Measurements from ENCODE around the gene NDUFAF7.

NDUFAF7 gene

DNA sequence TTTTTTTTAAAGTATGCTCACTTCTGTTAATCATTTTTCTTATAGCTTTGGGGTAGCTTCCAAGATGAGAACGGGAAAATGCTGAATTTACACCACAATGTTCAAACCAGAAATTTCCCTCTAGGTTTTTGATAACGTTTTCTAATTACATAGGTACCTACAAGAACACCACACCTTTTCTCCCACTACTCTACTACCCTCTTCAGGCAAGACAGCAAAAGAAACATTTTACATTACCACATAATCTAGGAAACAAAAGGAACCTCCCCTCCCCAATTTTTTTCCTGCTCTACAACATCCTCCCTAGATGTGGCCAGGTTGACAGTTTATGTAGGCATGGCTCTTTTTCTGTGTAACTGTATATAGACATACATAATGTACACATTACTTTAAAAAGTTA lies 32.4 kb downstream of the NDUFAF7 start:
- H3K9me3 ChIP-seq = no peaks in the 10 kb centered on the region
- no peak overlapping the region for H3K27ac ChIP-seq
- no peak overlapping the region for H3K4me3 ChIP-seq
- TF ChIP-seq, protein P1, sequence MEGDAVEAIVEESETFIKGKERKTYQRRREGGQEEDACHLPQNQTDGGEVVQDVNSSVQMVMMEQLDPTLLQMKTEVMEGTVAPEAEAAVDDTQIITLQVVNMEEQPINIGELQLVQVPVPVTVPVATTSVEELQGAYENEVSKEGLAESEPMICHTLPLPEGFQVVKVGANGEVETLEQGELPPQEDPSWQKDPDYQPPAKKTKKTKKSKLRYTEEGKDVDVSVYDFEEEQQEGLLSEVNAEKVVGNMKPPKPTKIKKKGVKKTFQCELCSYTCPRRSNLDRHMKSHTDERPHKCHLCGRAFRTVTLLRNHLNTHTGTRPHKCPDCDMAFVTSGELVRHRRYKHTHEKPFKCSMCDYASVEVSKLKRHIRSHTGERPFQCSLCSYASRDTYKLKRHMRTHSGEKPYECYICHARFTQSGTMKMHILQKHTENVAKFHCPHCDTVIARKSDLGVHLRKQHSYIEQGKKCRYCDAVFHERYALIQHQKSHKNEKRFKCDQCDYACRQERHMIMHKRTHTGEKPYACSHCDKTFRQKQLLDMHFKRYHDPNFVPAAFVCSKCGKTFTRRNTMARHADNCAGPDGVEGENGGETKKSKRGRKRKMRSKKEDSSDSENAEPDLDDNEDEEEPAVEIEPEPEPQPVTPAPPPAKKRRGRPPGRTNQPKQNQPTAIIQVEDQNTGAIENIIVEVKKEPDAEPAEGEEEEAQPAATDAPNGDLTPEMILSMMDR (IDR thresholded peaks at IDR 0.05) = no peak
- intact Hi-C loops (cut with DNase I; ENCODE audit: low total_unique reads) = no loop called here
- peaks cover 39 to 68% (median 44%) of the 10 kb centered on the region in 3 donors for H3K36me3 ChIP-seq
- no peak for DNase-seq
- H3K27me3 ChIP-seq = no peaks in the 10 kb centered on the region
- no peaks in the 10 kb centered on the region for H3K4me1 ChIP-seq

DNA sequence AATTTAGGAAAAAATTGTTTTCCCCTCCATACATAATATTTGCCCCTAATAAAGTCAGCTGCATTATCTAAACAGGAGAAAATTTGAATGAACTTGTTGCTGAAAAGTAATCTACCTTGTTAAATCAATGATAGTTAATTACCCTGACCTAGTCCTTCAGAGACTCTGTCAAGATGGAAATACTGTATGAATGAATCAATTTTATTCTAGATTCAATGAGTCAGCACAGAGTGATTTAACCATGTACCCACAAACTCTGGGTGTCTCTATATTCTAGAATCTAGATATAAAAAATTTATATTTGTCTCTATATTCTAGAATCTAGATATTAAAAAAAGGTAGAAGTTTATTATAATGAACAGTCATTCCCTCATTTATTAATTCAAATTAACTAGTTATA lies 36.2 kb downstream of the NDUFAF7 start:
- no peak for DNase-seq
- Histone ChIP-seq H3K4me1 (no peaks in the 10 kb centered on the region), H3K4me3 (no peak overlapping the region), H3K27ac (no peak overlapping the region), H3K27me3 (no peaks in the 10 kb centered on the region), H3K9me3 (no peaks in the 10 kb centered on the region), H3K36me3 (peaks cover 48 to 74% (median 50%) of the 10 kb centered on the region in 3 donors)
- intact Hi-C loops (cut with DNase I; ENCODE audit: low total_unique reads) = no loop called here
- TF ChIP-seq, protein P1 (IDR thresholded peaks at IDR 0.05) = no peak

DNA sequence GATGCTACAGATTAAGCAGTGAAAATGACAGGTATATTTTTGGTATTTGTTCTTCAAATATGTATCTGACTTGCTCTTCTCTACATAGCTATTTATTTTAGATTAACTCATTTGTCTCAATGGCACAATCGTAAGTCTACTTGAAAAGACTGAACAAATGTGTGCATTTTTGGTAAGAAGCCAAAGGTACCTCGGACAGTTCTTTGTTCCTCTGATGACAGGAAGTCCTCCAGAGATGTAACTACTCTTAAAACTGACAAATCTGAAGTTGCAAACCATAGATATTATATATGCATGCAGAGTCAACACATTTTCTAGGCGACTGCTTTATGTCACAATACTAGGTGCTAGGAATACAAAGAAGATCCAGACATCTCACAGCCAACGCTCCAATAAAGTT lies 36.7 kb downstream of the NDUFAF7 start:
- H3K36me3 ChIP-seq = peaks cover 48 to 78% (median 54%) of the 10 kb centered on the region in 3 donors
- no peak overlapping the region for H3K4me3 ChIP-seq
- intact Hi-C loops (cut with DNase I; ENCODE audit: low total_unique reads) = no loop called here
- H3K9me3 ChIP-seq = no peaks in the 10 kb centered on the region
- no peaks in the 10 kb centered on the region for H3K27me3 ChIP-seq
- DNase-seq = no peak
- no peak overlapping the region for H3K27ac ChIP-seq
- TF ChIP-seq, protein P1 (IDR thresholded peaks at IDR 0.05) = no peak
- no peaks in the 10 kb centered on the region for H3K4me1 ChIP-seq

DNA sequence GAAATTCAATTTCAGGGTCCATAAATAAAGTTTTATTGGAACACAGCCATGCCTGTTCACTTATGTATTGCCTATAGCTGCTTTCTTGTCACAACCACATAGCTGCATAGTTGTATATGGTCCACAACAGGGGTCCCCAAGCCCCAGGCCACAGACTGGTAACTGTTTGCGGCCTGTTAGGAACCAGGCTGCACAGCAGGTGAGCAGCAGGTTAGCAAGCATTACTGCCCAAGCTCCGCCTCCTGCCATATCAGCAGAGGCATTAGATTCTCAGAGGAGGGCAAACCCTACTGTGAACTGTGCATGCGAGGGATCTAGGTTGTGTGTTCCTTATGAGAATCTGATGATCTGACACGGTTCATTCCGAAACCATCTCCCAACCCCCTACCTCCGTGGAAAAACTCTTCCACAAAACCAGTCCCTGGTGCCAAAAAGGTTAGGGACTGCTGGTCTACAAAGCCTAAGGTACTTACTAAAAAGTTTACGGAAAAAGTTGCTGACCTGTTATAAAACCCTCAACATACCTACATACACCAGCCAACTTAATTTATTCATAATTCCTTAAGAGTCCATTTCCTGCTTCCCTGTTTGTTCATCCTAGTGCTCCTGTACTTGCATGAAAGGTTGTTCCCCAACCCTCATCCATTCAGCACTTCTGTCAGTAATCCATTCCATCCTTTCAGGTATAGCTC lies 40.1 kb downstream of the NDUFAF7 start:
- H3K9me3 ChIP-seq = no peaks in the 10 kb centered on the region
- intact Hi-C loops (cut with DNase I; ENCODE audit: low total_unique reads) = no loop called here
- TF ChIP-seq, protein P1 (IDR thresholded peaks at IDR 0.05) = no peak
- no peak for DNase-seq
- H3K4me3 ChIP-seq = no peak overlapping the region
- H3K4me1 ChIP-seq = no peaks in the 10 kb centered on the region
- no peak overlapping the region for H3K27ac ChIP-seq
- H3K27me3 ChIP-seq = no peaks in the 10 kb centered on the region
- H3K36me3 ChIP-seq = peaks cover 66 to 77% (median 67%) of the 10 kb centered on the region in 3 donors

DNA sequence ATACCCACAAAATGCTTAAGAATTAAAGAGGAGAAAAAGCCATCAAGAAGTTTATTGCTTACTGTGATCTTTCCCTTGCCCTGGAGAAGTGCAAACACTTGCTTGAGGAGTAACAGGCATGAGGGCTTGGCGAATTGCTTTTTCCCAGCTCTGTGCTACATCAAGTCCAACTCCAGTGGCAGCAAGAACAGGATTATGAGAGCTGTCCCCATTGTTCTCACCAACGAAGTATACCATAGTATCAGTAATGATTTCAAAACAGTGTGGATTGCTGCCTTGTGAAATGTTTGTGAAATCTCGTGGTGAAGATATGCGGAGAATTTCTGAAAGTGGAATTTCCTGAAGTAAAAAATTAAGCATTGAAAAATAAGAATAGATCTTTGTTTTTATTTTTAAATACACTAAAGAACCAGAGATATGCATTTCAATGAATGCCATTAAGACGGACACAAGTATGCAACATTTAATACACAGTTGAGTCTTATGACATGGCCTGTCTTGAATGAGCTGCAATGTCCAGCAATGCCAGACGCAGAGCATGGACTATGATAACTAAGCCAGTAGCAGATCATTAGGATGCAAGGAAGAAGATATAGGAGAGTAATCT lies 43.0 kb downstream of the NDUFAF7 start:
- peaks cover 53 to 67% (median 57%) of the 10 kb centered on the region in 3 donors for H3K36me3 ChIP-seq
- H3K27me3 ChIP-seq = no peaks in the 10 kb centered on the region
- no peak overlapping the region for H3K4me3 ChIP-seq
- no peaks in the 10 kb centered on the region for H3K4me1 ChIP-seq
- no peaks in the 10 kb centered on the region for H3K9me3 ChIP-seq
- no peak overlapping the region for H3K27ac ChIP-seq
- intact Hi-C loops (cut with DNase I; ENCODE audit: low total_unique reads) = no loop called here
- DNase-seq = no peak
- TF ChIP-seq, protein P1 (IDR thresholded peaks at IDR 0.05) = no peak
